ENCODE data around the gene CCDC32. TPM values are rescaled to one million over a fixed set of nuclear protein-coding genes. Genes with fewer than 3 reads are reported as not detected.

CCDC32 gene
- total and polyA plus RNA-seq, 2 of the 13 experiments (the other 11 are each of a cell fraction or from before 2014, with no cell fraction given), result 10.8 to 23.2 TPM

DNA sequence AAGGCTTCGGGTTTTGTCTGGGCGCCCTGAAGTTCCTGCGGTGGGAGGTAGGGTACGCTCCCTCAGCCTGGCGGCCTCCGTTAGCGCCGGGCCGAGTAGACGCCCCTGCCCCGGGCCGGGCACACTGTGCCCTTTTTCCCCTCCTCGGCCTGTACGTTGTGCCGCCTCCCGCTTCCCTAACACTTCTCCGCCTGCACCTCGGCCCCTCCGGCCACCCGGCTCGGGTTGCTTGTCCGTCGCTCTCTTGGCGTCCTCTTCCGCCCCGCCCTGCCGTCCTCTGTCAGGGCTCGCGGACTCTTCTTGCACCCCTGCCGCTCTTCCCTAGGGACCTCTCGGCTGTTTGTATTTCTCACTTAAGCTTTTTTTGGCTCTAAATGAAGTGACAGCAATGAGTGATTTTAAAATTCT, 29.6 kb upstream of the CCDC32 start:
- no peaks in the 10 kb centered on the region; a peak in 1 of 5 replicates for H3K27me3 ChIP-seq (ENCODE audit: control insufficient read depth in 1 of 2, insufficient read depth in 2 of 2, low read length in 2 of 2)
- H3K36me3 ChIP-seq (replicated peaks in 1 of 2; ENCODE audit: control insufficient read depth in 1 of 2, insufficient read depth in 2 of 2, low read length in 2 of 2), result no peaks in the 10 kb centered on the region
- peak overlapping the region; percentile 93 for H3K9ac ChIP-seq (ENCODE audit: insufficient read depth, low read depth, low read length)
- peaks cover 47% of the 10 kb centered on the region for H3K79me2 ChIP-seq (ENCODE audit: insufficient read depth, low read length)
- ChIA-PET POLR2A (interaction anchor here (0.8 to 1.3 kb wide), 3 partner anchors 29 to 100 kb away, joined by 3 read pairs; partner anchors contain the start of genes CCDC32 and RAD51), CTCF (ENCODE audit: low intra/inter-chr PET ratio, low total read pairs) (no interaction called here)
- H3K4me3 ChIP-seq (replicated peaks in 1 of 3; ENCODE audit: insufficient read depth in 1 of 3, low read depth in 2 of 3, low read length in 3 of 3), result peak overlapping the region; percentile 74 to 83 (median 81)
- peak; percentile 75 for ATAC-seq
- in situ Hi-C loops (cut with HindIII; ENCODE audit: extremely low pct_ligation_motif_present, low pct_unique_long_range_greater_than_20kb) (no loop called here), intact Hi-C loops (cut with micrococcal nuclease; ENCODE audit: unreplicated experiment) (loop anchor here (1.0 to 10.0 kb wide), 3 partner anchors 12 to 160 kb away; partner anchors contain the start of genes RAD51 and RMDN3)
- DNase-seq (ENCODE audit: low spot score), result peak; percentile 38
- H3K4me1 ChIP-seq (ENCODE audit: insufficient read depth, low read length), result peaks cover 39% of the 10 kb centered on the region
- no peaks in the 10 kb centered on the region for H4K20me1 ChIP-seq (ENCODE audit: insufficient read depth, low read length)
- H3K9me3 ChIP-seq (ENCODE audit: low read length), result no peaks in the 10 kb centered on the region
- TSS peak; percentile 76 for BruUV-seq (replicated peaks)
- peak overlapping the region; percentile 93 for H3K4me2 ChIP-seq (ENCODE audit: low read depth, low read length)
- H2AFZ ChIP-seq (ENCODE audit: low read length), result no peak overlapping the region
- H3K27ac ChIP-seq (ENCODE audit: extremely low read length, insufficient read depth, low read length), result peak overlapping the region; percentile 94
- FAIRE-seq, result no peak
- WGBS (ENCODE audit: low lambda C conversion rate), result under 1% methylated on average over 24 of the region's 31 CpGs
- TF ChIP-seq, protein P1, sequence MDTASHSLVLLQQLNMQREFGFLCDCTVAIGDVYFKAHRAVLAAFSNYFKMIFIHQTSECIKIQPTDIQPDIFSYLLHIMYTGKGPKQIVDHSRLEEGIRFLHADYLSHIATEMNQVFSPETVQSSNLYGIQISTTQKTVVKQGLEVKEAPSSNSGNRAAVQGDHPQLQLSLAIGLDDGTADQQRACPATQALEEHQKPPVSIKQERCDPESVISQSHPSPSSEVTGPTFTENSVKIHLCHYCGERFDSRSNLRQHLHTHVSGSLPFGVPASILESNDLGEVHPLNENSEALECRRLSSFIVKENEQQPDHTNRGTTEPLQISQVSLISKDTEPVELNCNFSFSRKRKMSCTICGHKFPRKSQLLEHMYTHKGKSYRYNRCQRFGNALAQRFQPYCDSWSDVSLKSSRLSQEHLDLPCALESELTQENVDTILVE (CRISPR knock-in tag; IDR thresholded peaks at IDR 0.05), result no peak
- TF ChIP-seq, protein P2, sequence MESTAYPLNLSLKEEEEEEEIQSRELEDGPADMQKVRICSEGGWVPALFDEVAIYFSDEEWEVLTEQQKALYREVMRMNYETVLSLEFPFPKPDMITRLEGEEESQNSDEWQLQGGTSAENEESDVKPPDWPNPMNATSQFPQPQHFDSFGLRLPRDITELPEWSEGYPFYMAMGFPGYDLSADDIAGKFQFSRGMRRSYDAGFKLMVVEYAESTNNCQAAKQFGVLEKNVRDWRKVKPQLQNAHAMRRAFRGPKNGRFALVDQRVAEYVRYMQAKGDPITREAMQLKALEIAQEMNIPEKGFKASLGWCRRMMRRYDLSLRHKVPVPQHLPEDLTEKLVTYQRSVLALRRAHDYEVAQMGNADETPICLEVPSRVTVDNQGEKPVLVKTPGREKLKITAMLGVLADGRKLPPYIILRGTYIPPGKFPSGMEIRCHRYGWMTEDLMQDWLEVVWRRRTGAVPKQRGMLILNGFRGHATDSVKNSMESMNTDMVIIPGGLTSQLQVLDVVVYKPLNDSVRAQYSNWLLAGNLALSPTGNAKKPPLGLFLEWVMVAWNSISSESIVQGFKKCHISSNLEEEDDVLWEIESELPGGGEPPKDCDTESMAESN (CRISPR knock-in tag; conservative IDR thresholded peaks at IDR 0.05), result no peak
- TF ChIP-seq HES4 (CRISPR knock-in tag; IDR thresholded peaks at IDR 0.05; ENCODE audit: borderline replicate concordance) (no peak), ELF3 (CRISPR knock-in tag; IDR thresholded peaks at IDR 0.05) (no peak), MATR3 (CRISPR knock-in tag; IDR thresholded peaks at IDR 0.05) (no peak), MXI1 (IDR thresholded peaks at IDR 0.05; ENCODE audit: borderline replicate concordance, low read depth, low read length) (no peak), THYN1 (CRISPR knock-in tag; IDR thresholded peaks at IDR 0.05; ENCODE audit: borderline replicate concordance, low read depth) (no peak), ZFP41 (CRISPR knock-in tag; IDR thresholded peaks at IDR 0.05; ENCODE audit: borderline replicate concordance) (no peak), ZFP36 (IDR thresholded peaks at IDR 0.05; ENCODE audit: borderline replicate concordance, low read depth, low read length, partially characterized antibody) (no peak), ZSCAN25 (CRISPR knock-in tag; IDR thresholded peaks at IDR 0.05) (peak; percentile 75; the same call in 1 of the 2 replicates), GTF3A (CRISPR knock-in tag; conservative IDR thresholded peaks at IDR 0.05) (no peak), MYNN (CRISPR knock-in tag; IDR thresholded peaks at IDR 0.05; ENCODE audit: low read depth) (no peak), ZFP90 (CRISPR knock-in tag; IDR thresholded peaks at IDR 0.05; ENCODE audit: borderline replicate concordance) (no peak)
- TF ChIP-seq, protein P3, sequence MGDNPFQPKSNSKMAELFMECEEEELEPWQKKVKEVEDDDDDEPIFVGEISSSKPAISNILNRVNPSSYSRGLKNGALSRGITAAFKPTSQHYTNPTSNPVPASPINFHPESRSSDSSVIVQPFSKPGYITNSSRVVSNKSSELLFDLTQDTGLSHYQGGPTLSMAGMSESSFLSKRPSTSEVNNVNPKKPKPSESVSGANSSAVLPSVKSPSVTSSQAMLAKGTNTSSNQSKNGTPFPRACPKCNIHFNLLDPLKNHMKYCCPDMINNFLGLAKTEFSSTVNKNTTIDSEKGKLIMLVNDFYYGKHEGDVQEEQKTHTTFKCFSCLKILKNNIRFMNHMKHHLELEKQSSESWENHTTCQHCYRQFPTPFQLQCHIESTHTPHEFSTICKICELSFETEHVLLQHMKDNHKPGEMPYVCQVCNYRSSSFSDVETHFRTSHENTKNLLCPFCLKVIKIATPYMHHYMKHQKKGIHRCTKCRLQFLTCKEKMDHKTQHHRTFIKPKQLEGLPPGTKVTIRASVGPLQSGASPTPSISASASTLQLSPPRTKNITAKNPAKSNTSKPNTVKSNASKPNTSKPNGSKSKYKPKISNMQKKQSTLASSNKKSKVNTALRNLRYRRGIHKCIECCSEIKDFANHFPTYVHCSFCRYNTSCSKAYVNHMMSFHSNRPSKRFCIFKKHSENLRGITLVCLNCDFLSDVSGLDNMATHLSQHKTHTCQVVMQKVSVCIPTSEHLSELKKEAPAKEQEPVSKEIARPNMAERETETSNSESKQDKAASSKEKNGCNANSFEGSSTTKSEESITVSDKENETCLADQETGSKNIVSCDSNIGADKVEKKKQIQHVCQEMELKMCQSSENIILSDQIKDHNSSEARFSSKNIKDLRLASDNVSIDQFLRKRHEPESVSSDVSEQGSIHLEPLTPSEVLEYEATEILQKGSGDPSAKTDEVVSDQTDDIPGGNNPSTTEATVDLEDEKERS (CRISPR knock-in tag; IDR thresholded peaks at IDR 0.05), result 0 out of 2 replicates have a peak, but pooled peaks have one; percentile 5
- TF ChIP-seq, protein P4, sequence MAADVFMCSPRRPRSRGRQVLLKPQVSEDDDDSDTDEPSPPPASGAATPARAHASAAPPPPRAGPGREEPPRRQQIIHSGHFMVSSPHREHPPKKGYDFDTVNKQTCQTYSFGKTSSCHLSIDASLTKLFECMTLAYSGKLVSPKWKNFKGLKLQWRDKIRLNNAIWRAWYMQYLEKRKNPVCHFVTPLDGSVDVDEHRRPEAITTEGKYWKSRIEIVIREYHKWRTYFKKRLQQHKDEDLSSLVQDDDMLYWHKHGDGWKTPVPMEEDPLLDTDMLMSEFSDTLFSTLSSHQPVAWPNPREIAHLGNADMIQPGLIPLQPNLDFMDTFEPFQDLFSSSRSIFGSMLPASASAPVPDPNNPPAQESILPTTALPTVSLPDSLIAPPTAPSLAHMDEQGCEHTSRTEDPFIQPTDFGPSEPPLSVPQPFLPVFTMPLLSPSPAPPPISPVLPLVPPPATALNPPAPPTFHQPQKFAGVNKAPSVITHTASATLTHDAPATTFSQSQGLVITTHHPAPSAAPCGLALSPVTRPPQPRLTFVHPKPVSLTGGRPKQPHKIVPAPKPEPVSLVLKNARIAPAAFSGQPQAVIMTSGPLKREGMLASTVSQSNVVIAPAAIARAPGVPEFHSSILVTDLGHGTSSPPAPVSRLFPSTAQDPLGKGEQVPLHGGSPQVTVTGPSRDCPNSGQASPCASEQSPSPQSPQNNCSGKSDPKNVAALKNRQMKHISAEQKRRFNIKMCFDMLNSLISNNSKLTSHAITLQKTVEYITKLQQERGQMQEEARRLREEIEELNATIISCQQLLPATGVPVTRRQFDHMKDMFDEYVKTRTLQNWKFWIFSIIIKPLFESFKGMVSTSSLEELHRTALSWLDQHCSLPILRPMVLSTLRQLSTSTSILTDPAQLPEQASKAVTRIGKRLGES (CRISPR knock-in tag; IDR thresholded peaks at IDR 0.05; ENCODE audit: borderline replicate concordance), result no peak
